GM19193 (cell line): ENCODE results near the gene SUCLG1.

Experiments used
- POLR2A ChIP-seq: IDR thresholded peaks from 4 replicates; pipeline ENCODE4 v1.6.1; 2011; ENCODE audit not compliant: insufficient read depth, insufficient read length; ENCODE audit errors: extremely low read depth

SUCLG1 gene

GRCh38 chr2:84481702-84482101, 22.6 kb upstream of the SUCLG1 start:
- no peak for TF ChIP-seq POLR2A

DNA sequence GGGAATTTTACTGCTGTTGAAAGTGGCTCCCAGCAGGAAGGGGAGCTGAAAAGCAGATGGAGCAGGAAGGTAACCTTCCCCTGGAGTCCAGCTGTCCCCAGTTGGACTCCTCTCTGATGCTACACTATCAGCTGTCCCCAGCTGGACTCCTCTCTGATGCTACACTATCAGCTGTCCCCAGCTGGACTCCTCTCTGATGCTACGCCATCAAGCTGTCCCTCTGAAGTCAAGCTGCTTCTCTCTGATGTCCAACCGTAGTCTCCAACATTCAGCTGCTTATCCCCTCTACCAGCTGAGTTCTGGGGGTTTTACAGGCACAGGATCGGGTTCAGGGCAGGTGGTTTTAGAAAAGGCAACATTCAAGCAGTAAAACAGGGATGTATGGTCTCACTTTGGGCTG, 19.8 kb upstream of the SUCLG1 start:
- TF ChIP-seq POLR2A, result no peak

DNA sequence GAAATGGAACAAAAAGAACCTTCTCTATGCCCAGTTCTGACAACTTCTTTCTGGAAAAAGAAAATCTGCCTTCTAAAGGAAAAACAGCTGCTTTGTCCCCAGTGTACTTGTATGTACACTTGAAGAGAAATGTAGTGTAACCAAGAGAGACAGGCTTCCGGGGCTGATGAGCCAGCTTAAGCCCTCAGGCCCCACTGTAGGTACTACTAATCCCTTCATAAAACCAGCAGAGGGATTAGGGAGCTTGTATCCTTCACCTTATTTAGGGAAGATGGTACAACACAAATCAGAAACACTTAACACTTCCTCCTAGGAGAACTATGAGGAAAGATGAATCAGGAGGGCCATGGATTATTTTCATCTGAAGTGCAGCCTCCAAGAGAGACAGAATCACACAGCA, 18.8 kb upstream of the SUCLG1 start:
- TF ChIP-seq POLR2A, result no peak

GRCh38 chr2:84474176-84474575, 15.1 kb upstream of the SUCLG1 start:
- no peak for TF ChIP-seq POLR2A

GRCh38 chr2:84472856-84473565, 13.9 kb upstream of the SUCLG1 start:
- no peak for TF ChIP-seq POLR2A

DNA sequence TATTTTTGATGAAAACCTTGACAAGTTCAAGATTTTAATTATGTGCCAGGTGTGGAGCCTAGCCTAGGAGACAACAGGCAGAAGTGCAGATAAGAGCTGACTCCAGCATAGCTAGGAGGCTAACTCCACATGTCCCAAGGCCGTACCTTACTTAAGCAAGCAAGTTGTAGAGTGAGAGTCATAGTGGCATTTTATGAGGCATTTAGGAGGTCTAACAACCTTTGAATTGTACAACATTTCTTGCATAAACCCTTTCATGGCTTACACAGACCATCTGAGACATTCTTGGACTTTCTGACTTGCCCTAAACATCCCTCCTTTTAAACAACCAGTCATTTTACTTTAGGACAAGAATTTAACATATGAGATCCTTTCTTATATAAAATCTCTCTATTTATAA, 8.3 kb upstream of the SUCLG1 start:
- TF ChIP-seq POLR2A, result no peak

GRCh38 chr2:84461310-84461709, 2.2 kb upstream of the SUCLG1 start:
- TF ChIP-seq POLR2A, result no peak

- no peak for TF ChIP-seq POLR2A
Measured at GRCh38 chr2:84460670-84461069, 1.6 kb upstream of the SUCLG1 start.

DNA sequence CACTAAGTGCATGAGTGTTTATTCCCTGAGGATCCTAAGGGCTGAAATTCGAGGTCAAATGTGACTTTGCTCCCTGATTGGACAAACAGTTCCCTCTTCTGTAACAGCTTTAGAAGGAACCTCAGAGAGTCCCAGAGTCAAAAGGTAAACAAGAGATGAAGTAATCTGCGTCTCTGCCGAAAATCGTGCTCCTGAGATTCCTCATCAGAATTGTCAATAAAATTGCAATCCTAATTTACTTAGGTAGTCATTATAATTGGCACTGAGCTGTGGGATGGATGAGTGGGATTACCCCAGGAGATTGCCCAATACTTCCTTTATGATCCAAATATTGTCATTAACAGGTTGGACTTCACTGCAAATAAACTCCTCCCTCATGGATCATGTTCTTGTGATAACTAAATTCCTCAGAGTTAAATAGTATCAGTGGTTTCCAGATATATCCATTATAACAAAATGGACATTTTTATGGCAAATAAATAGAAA, 907 bp upstream of the SUCLG1 start:
- no peak for TF ChIP-seq POLR2A

- TF ChIP-seq POLR2A, result no peak
Measured at GRCh38 chr2:84458551-84459017, 496 bp downstream of the SUCLG1 start.

DNA sequence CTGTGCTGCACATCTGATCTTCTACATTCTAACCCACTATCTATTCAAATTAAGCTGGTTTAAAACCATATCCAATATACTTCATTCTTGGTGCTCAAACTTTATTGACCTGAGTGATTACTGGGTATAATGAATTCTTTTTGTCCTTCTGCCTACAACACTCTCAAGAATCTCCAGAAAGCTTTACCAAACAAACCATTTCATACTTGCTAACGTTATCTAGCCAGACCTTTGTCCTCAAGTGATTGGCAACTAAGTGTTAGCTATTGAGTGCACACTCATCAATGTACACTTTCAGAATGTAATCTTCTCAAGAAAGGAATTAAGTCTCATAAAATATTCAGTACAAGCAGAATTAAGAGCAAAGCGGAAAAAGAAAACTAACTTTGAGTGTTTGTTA, 1.4 kb downstream of the SUCLG1 start:
- TF ChIP-seq POLR2A, result no peak

DNA sequence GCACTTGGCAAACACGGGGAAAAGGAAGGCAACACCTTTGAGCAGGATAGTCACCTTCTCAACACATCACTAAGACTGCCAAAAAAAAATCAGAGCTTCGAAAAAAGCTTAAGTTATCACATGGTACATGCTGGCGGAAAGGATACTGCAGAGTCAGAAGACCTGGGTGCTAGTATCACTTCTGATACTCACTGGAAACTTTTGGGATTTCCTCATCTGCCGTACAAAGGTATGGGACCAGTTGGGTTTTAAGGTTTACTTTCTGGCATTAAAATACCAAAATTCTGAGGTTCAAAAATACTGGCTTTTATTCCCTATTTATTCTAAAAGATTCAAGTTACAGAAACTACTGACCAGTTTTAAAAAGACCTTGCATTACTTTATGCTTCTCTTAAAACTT, 2.9 kb downstream of the SUCLG1 start:
- TF ChIP-seq POLR2A, result no peak

DNA sequence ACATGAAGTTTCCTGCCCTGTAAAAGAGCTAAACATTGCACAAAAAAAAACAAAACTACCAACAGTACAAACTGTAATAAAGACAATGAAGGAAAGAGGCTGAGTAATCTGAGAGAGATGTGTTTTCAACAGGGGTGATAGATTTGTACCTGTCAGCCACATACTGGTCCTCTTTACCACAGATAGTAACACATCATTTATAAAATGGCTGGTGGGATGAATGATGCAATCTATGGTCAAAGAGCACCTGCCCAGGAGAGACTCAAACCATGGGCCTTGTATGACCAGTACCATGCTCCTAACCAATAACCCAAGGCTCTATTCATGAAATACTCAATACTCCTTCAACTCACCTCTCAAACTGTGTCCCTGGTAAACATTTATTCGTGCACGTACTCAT, 4.5 kb downstream of the SUCLG1 start:
- TF ChIP-seq POLR2A, result no peak

- TF ChIP-seq POLR2A, result no peak
Measured at GRCh38 chr2:84452624-84453023, 6.5 kb downstream of the SUCLG1 start.

DNA sequence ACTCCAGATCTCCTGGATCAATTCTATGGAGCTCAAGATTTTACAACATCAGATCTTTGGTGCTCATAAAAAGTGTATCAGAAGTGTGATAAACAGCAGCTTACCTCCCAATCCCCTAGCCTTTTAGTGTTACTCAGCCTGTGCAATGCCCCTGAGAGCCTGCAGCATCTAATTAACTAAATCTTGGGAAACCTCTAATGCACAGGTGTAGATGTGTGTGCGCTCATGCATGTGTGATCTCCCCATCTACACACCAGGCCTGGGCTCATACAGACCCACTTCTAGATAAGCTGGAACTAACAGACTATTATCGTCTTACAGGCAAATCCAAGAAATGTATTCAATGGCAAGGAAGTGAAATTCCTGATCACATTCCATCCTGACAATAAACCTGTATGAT, 7.5 kb downstream of the SUCLG1 start:
- TF ChIP-seq POLR2A, result no peak

DNA sequence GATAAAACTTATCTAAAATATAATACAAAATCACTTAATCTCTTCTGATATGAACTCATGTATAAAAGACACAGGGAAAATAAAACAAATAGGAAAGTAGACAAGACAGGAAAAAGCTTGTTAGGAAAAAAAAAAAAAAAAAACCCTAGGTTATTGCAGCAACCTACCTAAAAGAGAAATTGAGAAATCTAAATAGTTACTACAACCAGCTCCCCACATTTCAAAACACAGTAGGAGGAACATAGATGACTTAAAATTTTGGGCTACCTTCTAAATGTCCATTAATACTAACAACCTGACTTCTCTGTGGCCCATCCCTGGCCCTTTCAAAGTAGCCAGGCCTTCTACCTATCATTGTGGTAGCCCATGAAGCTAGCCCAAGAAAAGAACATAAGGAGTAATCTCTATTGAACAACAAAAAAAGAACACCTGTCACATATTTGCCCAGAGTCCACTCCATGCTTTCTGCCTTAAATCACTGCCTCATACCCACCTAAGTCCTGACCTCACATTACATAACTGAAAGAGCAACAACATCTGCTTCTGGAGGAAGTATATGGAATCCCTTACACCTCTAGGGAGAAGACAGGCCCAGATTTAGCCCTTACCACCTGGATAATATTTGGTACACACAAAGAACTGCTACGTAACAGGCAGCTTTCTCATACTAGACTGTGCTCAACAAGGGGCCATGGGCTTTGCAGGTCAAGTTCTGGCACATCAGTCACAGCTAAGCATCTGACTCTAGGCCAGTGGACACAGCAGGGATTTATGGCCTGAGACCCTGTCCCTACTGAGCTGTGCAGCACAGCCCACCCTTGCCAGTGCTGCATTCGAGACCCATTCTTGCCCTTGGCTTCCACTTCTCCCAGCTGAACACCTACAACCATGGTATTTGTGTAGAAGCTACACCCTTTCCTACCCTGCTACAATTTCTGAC, 8.5 kb downstream of the SUCLG1 start:
- TF ChIP-seq POLR2A, result no peak
